SIG-M5 treated with dmso at 0.1 percent for 504 hours (cell line): ENCODE results near the gene ADD3.

Experiments used
- DNase-seq: peaks from one replicate; lab custom pipeline; 2025; ENCODE audit not compliant: unreplicated experiment; lab: John Stamatoyannopoulos, UW

ADD3 gene

DNA sequence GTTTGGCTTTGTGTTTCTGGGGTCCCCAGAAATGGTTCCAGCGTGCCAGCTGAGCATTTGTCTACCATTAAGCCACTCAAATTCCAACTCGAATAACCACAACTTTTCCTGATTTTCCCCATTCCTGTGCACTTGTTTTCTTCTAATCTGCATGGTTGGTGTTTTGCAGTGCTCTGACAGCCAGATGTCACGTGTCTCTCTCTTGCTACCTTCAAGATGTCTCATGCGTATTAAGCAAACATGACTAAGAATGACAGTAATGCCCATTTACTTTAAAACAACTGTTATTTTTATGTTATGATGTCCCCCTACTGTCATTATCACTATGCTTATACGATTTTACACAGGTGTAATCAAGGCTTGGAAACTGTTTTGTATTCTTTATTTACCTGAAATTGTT is 164.4 kb downstream of the ADD3 start:
- DNase-seq = no peak

DNA sequence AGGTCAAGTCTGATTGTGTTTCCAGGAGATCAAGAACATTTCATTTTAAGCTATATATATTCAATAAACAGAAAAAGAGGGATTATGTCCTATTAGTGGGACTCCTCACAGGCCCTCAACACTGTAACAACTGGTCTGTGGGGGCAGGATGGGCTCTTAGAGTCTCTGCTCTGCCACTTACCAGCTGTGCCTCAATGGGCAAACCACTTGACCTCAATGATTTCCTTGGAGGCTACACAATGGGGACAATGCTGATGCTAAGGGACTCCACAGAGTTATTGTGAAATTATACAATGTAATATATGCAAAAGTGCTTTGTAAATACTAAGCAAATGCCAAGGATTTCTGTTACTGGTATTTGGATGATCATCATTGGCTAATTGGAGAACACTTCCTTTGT is 166.4 kb downstream of the ADD3 start:
- no peak for DNase-seq

- DNase-seq = no peak
Observed at GRCh38 chr10:110174816-110175215, 167.0 kb downstream of the ADD3 start.

GRCh38 chr10:110175406-110175805 is 167.6 kb downstream of the ADD3 start:
- DNase-seq = no peak

DNA sequence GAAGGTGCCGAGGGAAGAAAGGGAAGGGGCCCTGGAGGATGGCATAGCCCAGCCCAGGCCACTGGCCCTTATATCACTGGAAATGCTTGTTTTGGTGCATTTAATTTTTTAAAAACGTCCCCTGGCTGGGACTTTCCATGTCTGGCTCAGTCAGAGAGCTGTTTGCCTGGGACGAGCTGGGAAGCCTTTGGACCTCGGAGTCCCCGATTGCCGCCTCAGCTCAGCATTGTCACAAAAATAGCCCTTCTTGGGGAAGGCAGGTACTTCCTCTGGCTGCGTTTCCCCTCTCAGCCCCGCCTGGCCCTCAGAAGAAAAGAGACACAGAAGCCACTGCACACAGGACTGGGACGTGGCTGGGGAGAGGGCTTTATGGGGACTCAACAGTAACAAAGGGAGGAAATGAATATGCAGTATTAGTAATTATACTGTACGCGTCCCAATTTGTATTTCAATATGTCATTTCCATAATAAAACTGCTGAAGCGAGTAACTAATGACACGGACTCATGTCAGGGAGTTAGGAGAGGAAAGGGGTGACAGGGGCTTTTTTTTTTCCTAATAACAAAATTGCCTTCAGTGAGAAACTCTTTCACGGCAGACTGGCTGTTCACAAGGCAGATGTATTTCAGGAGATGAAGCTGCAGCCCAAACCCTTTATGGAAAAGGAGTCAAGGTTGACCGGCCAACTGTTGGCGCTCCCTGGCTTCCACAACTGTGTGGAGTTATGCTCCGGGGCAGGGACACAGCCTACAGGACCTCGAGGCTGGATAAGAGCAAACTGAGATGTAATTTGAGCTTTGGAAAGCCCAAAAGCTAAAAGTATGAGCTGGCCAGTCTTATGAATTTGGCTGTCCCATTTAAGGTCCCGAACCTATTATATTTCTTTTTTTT is 168.6 kb downstream of the ADD3 start:
- DNase-seq = no peak

- DNase-seq = no peak
Observed at GRCh38 chr10:110179220-110179619, 171.4 kb downstream of the ADD3 start.

DNA sequence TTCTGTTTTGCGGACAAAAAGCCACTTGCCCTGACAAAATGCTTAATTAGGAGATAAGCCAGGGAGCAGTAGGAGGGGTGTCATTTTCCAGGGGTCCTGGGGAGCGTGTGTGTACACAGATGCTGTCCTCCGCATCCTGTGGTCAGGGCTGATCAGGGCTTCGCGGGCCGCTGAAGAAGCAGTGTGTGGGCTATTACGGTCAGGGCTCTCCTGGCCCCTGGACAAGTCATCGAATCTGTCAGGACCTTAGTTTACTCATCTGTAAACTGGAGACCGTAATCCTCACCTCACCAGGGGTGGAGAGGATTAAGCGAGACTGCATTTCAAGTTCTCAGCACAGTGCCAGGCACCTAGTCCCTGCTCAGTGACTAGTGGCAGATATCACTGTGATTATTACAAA is 173.7 kb downstream of the ADD3 start:
- DNase-seq = no peak

DNA sequence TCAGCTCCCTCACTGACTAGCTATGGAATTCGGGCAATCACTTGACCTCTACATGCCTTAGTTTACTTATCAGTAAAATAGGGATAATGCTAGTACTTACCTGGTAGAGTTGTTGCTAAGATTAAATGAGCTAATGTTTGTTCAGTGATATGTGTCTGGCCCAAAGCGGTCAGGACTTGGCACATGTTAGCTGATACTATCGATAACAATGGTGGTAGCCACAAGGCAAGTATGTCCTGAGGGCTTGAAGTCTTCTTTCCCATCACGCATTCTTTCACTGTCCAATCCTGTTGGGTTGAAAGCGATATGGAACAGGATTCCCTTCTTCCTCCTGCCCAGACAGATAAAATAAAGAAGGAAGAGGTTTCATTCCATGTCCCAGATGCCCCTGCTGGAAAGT is 174.1 kb downstream of the ADD3 start:
- no peak for DNase-seq

GRCh38 chr10:110184398-110184797 is 176.6 kb downstream of the ADD3 start:
- DNase-seq = no peak
